ENCODE data around the gene TMEM178B.

The TMEM178B gene

GRCh38 chr7:141342621-141343408 is 269.0 kb downstream of the TMEM178B start:
- peaks cover 5% of the 10 kb centered on the region for H3K27me3 ChIP-seq (ENCODE audit: insufficient read depth, poor library complexity, severe bottlenecking)
- TF ChIP-seq, protein P1, sequence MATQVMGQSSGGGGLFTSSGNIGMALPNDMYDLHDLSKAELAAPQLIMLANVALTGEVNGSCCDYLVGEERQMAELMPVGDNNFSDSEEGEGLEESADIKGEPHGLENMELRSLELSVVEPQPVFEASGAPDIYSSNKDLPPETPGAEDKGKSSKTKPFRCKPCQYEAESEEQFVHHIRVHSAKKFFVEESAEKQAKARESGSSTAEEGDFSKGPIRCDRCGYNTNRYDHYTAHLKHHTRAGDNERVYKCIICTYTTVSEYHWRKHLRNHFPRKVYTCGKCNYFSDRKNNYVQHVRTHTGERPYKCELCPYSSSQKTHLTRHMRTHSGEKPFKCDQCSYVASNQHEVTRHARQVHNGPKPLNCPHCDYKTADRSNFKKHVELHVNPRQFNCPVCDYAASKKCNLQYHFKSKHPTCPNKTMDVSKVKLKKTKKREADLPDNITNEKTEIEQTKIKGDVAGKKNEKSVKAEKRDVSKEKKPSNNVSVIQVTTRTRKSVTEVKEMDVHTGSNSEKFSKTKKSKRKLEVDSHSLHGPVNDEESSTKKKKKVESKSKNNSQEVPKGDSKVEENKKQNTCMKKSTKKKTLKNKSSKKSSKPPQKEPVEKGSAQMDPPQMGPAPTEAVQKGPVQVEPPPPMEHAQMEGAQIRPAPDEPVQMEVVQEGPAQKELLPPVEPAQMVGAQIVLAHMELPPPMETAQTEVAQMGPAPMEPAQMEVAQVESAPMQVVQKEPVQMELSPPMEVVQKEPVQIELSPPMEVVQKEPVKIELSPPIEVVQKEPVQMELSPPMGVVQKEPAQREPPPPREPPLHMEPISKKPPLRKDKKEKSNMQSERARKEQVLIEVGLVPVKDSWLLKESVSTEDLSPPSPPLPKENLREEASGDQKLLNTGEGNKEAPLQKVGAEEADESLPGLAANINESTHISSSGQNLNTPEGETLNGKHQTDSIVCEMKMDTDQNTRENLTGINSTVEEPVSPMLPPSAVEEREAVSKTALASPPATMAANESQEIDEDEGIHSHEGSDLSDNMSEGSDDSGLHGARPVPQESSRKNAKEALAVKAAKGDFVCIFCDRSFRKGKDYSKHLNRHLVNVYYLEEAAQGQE (IDR thresholded peaks at IDR 0.05; ENCODE audit: insufficient replicate concordance, low read depth): no peak
- no peak for TF ChIP-seq GABPA (IDR thresholded peaks at IDR 0.05; ENCODE audit: low read depth)
- TF ChIP-seq POLR2AphosphoS5 (IDR thresholded peaks at IDR 0.05; ENCODE audit: low read depth): no peak
- TF ChIP-seq SPI1 (IDR thresholded peaks at IDR 0.05; ENCODE audit: borderline replicate concordance, low read depth): no peak
- TF ChIP-seq, protein P2, sequence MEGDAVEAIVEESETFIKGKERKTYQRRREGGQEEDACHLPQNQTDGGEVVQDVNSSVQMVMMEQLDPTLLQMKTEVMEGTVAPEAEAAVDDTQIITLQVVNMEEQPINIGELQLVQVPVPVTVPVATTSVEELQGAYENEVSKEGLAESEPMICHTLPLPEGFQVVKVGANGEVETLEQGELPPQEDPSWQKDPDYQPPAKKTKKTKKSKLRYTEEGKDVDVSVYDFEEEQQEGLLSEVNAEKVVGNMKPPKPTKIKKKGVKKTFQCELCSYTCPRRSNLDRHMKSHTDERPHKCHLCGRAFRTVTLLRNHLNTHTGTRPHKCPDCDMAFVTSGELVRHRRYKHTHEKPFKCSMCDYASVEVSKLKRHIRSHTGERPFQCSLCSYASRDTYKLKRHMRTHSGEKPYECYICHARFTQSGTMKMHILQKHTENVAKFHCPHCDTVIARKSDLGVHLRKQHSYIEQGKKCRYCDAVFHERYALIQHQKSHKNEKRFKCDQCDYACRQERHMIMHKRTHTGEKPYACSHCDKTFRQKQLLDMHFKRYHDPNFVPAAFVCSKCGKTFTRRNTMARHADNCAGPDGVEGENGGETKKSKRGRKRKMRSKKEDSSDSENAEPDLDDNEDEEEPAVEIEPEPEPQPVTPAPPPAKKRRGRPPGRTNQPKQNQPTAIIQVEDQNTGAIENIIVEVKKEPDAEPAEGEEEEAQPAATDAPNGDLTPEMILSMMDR (IDR thresholded peaks at IDR 0.05; ENCODE audit: insufficient read depth, low read length): no peak
- no peak overlapping the region for H3K27ac ChIP-seq (replicated peaks)
- no peak for DNase-seq (ENCODE audit: low read depth in 1 of 2, low spot score in 1 of 2)
- no peak overlapping the region for H3K4me3 ChIP-seq (replicated peaks; ENCODE audit: insufficient read depth, low read length)

- Histone ChIP-seq H3K27me3 (ENCODE audit: insufficient read depth, poor library complexity, severe bottlenecking) (peaks cover 6% of the 10 kb centered on the region), H3K27ac (replicated peaks) (no peak overlapping the region), H3K4me3 (replicated peaks; ENCODE audit: insufficient read depth, low read length) (no peak overlapping the region)
- DNase-seq (ENCODE audit: low read depth in 1 of 2, low spot score in 1 of 2): no peak
- TF ChIP-seq SPI1 (IDR thresholded peaks at IDR 0.05; ENCODE audit: borderline replicate concordance, low read depth) (no peak), POLR2AphosphoS5 (IDR thresholded peaks at IDR 0.05; ENCODE audit: low read depth) (no peak), GABPA (IDR thresholded peaks at IDR 0.05; ENCODE audit: low read depth) (no peak)
- TF ChIP-seq, protein P1 (IDR thresholded peaks at IDR 0.05; ENCODE audit: insufficient replicate concordance, low read depth): no peak
- TF ChIP-seq, protein P2 (IDR thresholded peaks at IDR 0.05; ENCODE audit: insufficient read depth, low read length): no peak
Measured at GRCh38 chr7:141344153-141344935, 270.5 kb downstream of the TMEM178B start.

GRCh38 chr7:141348728-141349127 is 274.9 kb downstream of the TMEM178B start:
- H3K27ac ChIP-seq (replicated peaks): no peak overlapping the region
- H3K27me3 ChIP-seq (ENCODE audit: insufficient read depth, poor library complexity, severe bottlenecking): peaks cover 3% of the 10 kb centered on the region
- H3K4me3 ChIP-seq (replicated peaks; ENCODE audit: insufficient read depth, low read length): no peak overlapping the region
- no peak for DNase-seq (ENCODE audit: low read depth in 1 of 2, low spot score in 1 of 2)
- TF ChIP-seq, protein P1 (IDR thresholded peaks at IDR 0.05; ENCODE audit: insufficient replicate concordance, low read depth): no peak
- TF ChIP-seq, protein P2 (IDR thresholded peaks at IDR 0.05; ENCODE audit: insufficient read depth, low read length): no peak
- TF ChIP-seq POLR2AphosphoS5 (IDR thresholded peaks at IDR 0.05; ENCODE audit: low read depth) (no peak), SPI1 (IDR thresholded peaks at IDR 0.05; ENCODE audit: borderline replicate concordance, low read depth) (no peak), GABPA (IDR thresholded peaks at IDR 0.05; ENCODE audit: low read depth) (no peak)
